ENCODE results near the gene TLCD3A. TPM values are rescaled to one million over a fixed set of nuclear protein-coding genes. Genes with fewer than 3 reads are reported as not detected.

Gene TLCD3A
- total and polyA plus RNA-seq, 2 donors (not counting 1 experiment from before 2014, with no cell fraction given), result 7.6 to 54.7 TPM

DNA sequence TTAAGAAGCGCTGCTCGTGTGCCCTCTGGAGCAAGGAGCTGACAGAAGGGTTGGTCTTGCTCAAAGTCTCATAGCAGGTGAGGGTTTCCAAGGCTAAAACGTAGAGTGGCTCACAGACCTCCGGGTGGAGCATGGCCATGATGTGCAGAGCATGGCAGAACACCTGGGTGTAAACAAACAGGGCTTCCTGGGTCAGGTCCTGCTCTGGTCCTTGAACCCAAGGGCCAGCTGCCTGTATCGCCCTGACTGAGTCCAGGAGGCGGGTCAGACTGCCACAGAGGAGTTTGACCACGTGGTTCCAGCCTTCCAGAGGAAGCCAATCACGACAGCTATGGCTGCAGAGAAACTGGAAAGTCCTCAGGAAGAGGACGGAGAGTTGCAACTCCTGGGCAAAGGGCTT lies 12.5 kb downstream of the TLCD3A start:
- no peaks in the 10 kb centered on the region for H3K4me1 ChIP-seq (ENCODE audit: control insufficient read depth, extremely low read depth, insufficient read depth, low read length)
- TF ChIP-seq EZH2 (IDR thresholded peaks at IDR 0.05; ENCODE audit: low read length, missing control alignments), result no peak
- TF ChIP-seq, protein P1, sequence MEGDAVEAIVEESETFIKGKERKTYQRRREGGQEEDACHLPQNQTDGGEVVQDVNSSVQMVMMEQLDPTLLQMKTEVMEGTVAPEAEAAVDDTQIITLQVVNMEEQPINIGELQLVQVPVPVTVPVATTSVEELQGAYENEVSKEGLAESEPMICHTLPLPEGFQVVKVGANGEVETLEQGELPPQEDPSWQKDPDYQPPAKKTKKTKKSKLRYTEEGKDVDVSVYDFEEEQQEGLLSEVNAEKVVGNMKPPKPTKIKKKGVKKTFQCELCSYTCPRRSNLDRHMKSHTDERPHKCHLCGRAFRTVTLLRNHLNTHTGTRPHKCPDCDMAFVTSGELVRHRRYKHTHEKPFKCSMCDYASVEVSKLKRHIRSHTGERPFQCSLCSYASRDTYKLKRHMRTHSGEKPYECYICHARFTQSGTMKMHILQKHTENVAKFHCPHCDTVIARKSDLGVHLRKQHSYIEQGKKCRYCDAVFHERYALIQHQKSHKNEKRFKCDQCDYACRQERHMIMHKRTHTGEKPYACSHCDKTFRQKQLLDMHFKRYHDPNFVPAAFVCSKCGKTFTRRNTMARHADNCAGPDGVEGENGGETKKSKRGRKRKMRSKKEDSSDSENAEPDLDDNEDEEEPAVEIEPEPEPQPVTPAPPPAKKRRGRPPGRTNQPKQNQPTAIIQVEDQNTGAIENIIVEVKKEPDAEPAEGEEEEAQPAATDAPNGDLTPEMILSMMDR (conservative IDR thresholded peaks at IDR 0.05 in 1 of 2, IDR thresholded peaks at IDR 0.05 in 1 of 2; ENCODE audit: low read depth in 1 of 2, low read length in 2 of 2), result no peak
- peaks cover 43% of the 10 kb centered on the region for H3K36me3 ChIP-seq (ENCODE audit: control insufficient read depth, insufficient read depth, low read length)
- DNase-seq (ENCODE audit: low read depth in 2 of 2), result no peak
- no peak overlapping the region for H3K27ac ChIP-seq (ENCODE audit: insufficient read depth, low read length)
- H3K27me3 ChIP-seq (ENCODE audit: control insufficient read depth, insufficient read depth, low read length), result no peaks in the 10 kb centered on the region
- H4K20me1 ChIP-seq (ENCODE audit: control insufficient read depth, extremely low read depth, insufficient read depth, low read length), result no peaks in the 10 kb centered on the region
- no peak overlapping the region for H3K9ac ChIP-seq (ENCODE audit: insufficient read depth, low read length)
- H3K79me2 ChIP-seq (ENCODE audit: control insufficient read depth, insufficient read depth, low read length), result peaks cover 15% of the 10 kb centered on the region
- H3K9me3 ChIP-seq (ENCODE audit: control insufficient read depth, insufficient read depth, low read depth, low read length), result no peaks in the 10 kb centered on the region
- H3K4me3 ChIP-seq (replicated peaks in 1 of 4; ENCODE audit: control extremely low read depth in 1 of 4, insufficient read depth in 1 of 4, low read depth in 3 of 4, low read length in 4 of 4), result no peak overlapping the region
- H2AFZ ChIP-seq (ENCODE audit: low read length), result no peak overlapping the region
- H3K4me2 ChIP-seq (ENCODE audit: extremely low read depth, insufficient read depth, low read length), result no peak overlapping the region

DNA sequence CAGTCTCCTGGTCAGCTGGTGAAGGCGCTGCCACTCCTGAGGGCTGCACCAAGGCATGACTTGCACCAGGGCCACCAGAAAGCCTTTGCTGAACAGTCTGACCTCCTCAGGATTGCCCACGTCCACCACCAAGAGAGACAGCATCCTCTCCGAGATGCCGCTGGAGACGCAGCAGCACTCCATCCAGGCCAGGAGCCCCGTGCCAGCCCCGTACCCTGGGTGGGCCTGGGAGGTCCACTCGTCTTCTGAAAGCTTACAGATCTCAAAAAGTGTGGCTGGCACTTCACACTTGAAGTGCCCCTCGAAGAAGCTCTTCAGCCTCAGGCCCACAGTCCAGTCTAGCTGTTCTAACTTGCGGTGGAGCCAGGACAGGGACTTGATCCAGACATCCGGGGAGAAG lies 13.0 kb downstream of the TLCD3A start:
- DNase-seq (ENCODE audit: low read depth in 2 of 2), result no peak
- Histone ChIP-seq H3K9ac (ENCODE audit: insufficient read depth, low read length) (no peak overlapping the region), H3K27me3 (ENCODE audit: control insufficient read depth, insufficient read depth, low read length) (no peaks in the 10 kb centered on the region), H3K27ac (ENCODE audit: insufficient read depth, low read length) (no peak overlapping the region), H2AFZ (ENCODE audit: low read length) (no peak overlapping the region), H3K4me3 (replicated peaks in 1 of 4; ENCODE audit: control extremely low read depth in 1 of 4, insufficient read depth in 1 of 4, low read depth in 3 of 4, low read length in 4 of 4) (no peak overlapping the region), H4K20me1 (ENCODE audit: control insufficient read depth, extremely low read depth, insufficient read depth, low read length) (no peaks in the 10 kb centered on the region), H3K4me1 (ENCODE audit: control insufficient read depth, extremely low read depth, insufficient read depth, low read length) (no peaks in the 10 kb centered on the region), H3K4me2 (ENCODE audit: extremely low read depth, insufficient read depth, low read length) (no peak overlapping the region), H3K9me3 (ENCODE audit: control insufficient read depth, insufficient read depth, low read depth, low read length) (no peaks in the 10 kb centered on the region), H3K79me2 (ENCODE audit: control insufficient read depth, insufficient read depth, low read length) (peaks cover 19% of the 10 kb centered on the region), H3K36me3 (ENCODE audit: control insufficient read depth, insufficient read depth, low read length) (peaks cover 40% of the 10 kb centered on the region)
- TF ChIP-seq EZH2 (IDR thresholded peaks at IDR 0.05; ENCODE audit: low read length, missing control alignments), result no peak

GRCh38 chr17:746181-746580 lies 13.8 kb downstream of the TLCD3A start:
- peaks cover 4% of the 10 kb centered on the region for H3K4me1 ChIP-seq (ENCODE audit: control insufficient read depth, extremely low read depth, insufficient read depth, low read length)
- H2AFZ ChIP-seq (ENCODE audit: low read length), result no peak overlapping the region
- H3K79me2 ChIP-seq (ENCODE audit: control insufficient read depth, insufficient read depth, low read length), result peaks cover 27% of the 10 kb centered on the region
- TF ChIP-seq EZH2 (IDR thresholded peaks at IDR 0.05; ENCODE audit: low read length, missing control alignments), result no peak
- TF ChIP-seq, protein P1 (conservative IDR thresholded peaks at IDR 0.05 in 1 of 2, IDR thresholded peaks at IDR 0.05 in 1 of 2; ENCODE audit: low read depth in 1 of 2, low read length in 2 of 2), result no peak
- no peak for DNase-seq (ENCODE audit: low read depth in 2 of 2)
- H3K36me3 ChIP-seq (ENCODE audit: control insufficient read depth, insufficient read depth, low read length), result peaks cover 38% of the 10 kb centered on the region
- no peaks in the 10 kb centered on the region for H3K9me3 ChIP-seq (ENCODE audit: control insufficient read depth, insufficient read depth, low read depth, low read length)
- no peak overlapping the region for H3K4me3 ChIP-seq (replicated peaks in 1 of 4; ENCODE audit: control extremely low read depth in 1 of 4, insufficient read depth in 1 of 4, low read depth in 3 of 4, low read length in 4 of 4)
- H3K27me3 ChIP-seq (ENCODE audit: control insufficient read depth, insufficient read depth, low read length), result no peaks in the 10 kb centered on the region
- H3K9ac ChIP-seq (ENCODE audit: insufficient read depth, low read length), result no peak overlapping the region
- no peaks in the 10 kb centered on the region for H4K20me1 ChIP-seq (ENCODE audit: control insufficient read depth, extremely low read depth, insufficient read depth, low read length)
- no peak overlapping the region for H3K27ac ChIP-seq (ENCODE audit: insufficient read depth, low read length)
- H3K4me2 ChIP-seq (ENCODE audit: extremely low read depth, insufficient read depth, low read length), result no peak overlapping the region

All from fibroblast of lung (primary cell).